Adipocyte (in vitro differentiated cells): ENCODE measurements around the gene SLC25A43.
"Not testable (repeated sequence)": the region's sequence is repeated elsewhere in the genome, so short reads cannot be mapped to it uniquely, and the experiment has no call there.

ENCODE experiments used
- DNase-seq: peaks from one replicate; pipeline ENCODE4 v3.0.0-alpha.2; 2015; ENCODE audit warnings: low read depth
- H3K27me3 ChIP-seq: replicated peaks from 2 replicates; pipeline ENCODE4 v1.7.0; 2013; ENCODE audit warnings: mild to moderate bottlenecking, low read length, moderate library complexity; ENCODE audit not compliant: control insufficient read depth, insufficient read depth
- H3K36me3 ChIP-seq: 2 replicates; pipeline ENCODE4 v1.7.0; 2013; ENCODE audit warnings: low read length, mild to moderate bottlenecking, moderate library complexity; ENCODE audit not compliant: control insufficient read depth, insufficient read depth, severe bottlenecking
- H3K4me1 ChIP-seq: 2 replicates; pipeline ENCODE4 v1.7.0; 2013; ENCODE audit warnings: mild to moderate bottlenecking, low read length, moderate library complexity; ENCODE audit not compliant: control insufficient read depth, insufficient read depth
- H3K4me3 ChIP-seq: 2 replicates; pipeline ENCODE4 v1.7.0; 2013; ENCODE audit warnings: mild to moderate bottlenecking, low read length, moderate library complexity
- H3K9ac ChIP-seq: 2 replicates; pipeline ENCODE4 v1.7.0; 2013; ENCODE audit warnings: mild to moderate bottlenecking, low read length, moderate library complexity
- H3K9me3 ChIP-seq: 2 replicates; pipeline ENCODE4 v1.7.0; 2013; ENCODE audit warnings: mild to moderate bottlenecking, low read length, moderate library complexity; ENCODE audit not compliant: control insufficient read depth

Gene SLC25A43

GRCh38 chrX:119427795-119428185, 28.7 kb downstream of the SLC25A43 start:
- Histone ChIP-seq H3K36me3 (peaks cover 8% of the 10 kb centered on the region), H3K27me3 (no peaks in the 10 kb centered on the region), H3K4me1 (peaks cover 6% of the 10 kb centered on the region), H3K9me3 (no peaks in the 10 kb centered on the region), H3K4me3 (no peak overlapping the region), H3K9ac (no peak overlapping the region)
- DNase-seq = no peak

GRCh38 chrX:119429471-119429870, 30.3 kb downstream of the SLC25A43 start:
- H3K27me3 ChIP-seq = no peaks in the 10 kb centered on the region
- H3K36me3 ChIP-seq = peaks cover 8% of the 10 kb centered on the region
- no peak overlapping the region for H3K9ac ChIP-seq
- DNase-seq = no peak
- H3K4me1 ChIP-seq = peaks cover 6% of the 10 kb centered on the region
- no peak overlapping the region for H3K4me3 ChIP-seq
- H3K9me3 ChIP-seq = no peaks in the 10 kb centered on the region

- not testable (repeated sequence) for H3K9ac ChIP-seq, H3K9me3 ChIP-seq, DNase-seq, H3K4me1 ChIP-seq, H3K27me3 ChIP-seq, H3K36me3 ChIP-seq, H3K4me3 ChIP-seq
These were observed 42.2 kb downstream of the SLC25A43 start for GRCh38 chrX:119441295-119441694.

GRCh38 chrX:119442286-119442685, 43.1 kb downstream of the SLC25A43 start:
- H3K36me3 ChIP-seq = no peaks in the 10 kb centered on the region
- H3K27me3 ChIP-seq = no peaks in the 10 kb centered on the region
- H3K4me3 ChIP-seq = no peak overlapping the region
- H3K9me3 ChIP-seq = no peaks in the 10 kb centered on the region
- no peak for DNase-seq
- H3K4me1 ChIP-seq = no peaks in the 10 kb centered on the region
- H3K9ac ChIP-seq = no peak overlapping the region

GRCh38 chrX:119453202-119453601, 54.1 kb downstream of the SLC25A43 start:
- peaks cover 4% of the 10 kb centered on the region for H3K27me3 ChIP-seq
- no peaks in the 10 kb centered on the region for H3K4me1 ChIP-seq
- peaks cover 9% of the 10 kb centered on the region for H3K36me3 ChIP-seq
- H3K4me3 ChIP-seq = no peak overlapping the region
- H3K9ac ChIP-seq = no peak overlapping the region
- no peaks in the 10 kb centered on the region for H3K9me3 ChIP-seq
- no peak for DNase-seq

GRCh38 chrX:119455264-119455663, 56.1 kb downstream of the SLC25A43 start:
- H3K4me3 ChIP-seq = no peak overlapping the region
- no peak overlapping the region for H3K9ac ChIP-seq
- no peaks in the 10 kb centered on the region for H3K4me1 ChIP-seq
- H3K27me3 ChIP-seq = peaks cover 4% of the 10 kb centered on the region
- peak; percentile 41 for DNase-seq
- no peaks in the 10 kb centered on the region for H3K9me3 ChIP-seq
- peaks cover 9% of the 10 kb centered on the region for H3K36me3 ChIP-seq

- H3K4me3 ChIP-seq = no peak overlapping the region
- H3K4me1 ChIP-seq = no peaks in the 10 kb centered on the region
- H3K36me3 ChIP-seq = no peaks in the 10 kb centered on the region
- H3K9me3 ChIP-seq = no peaks in the 10 kb centered on the region
- peaks cover 3% of the 10 kb centered on the region for H3K27me3 ChIP-seq
- no peak overlapping the region for H3K9ac ChIP-seq
- DNase-seq = no peak
These were observed 60.0 kb downstream of the SLC25A43 start for GRCh38 chrX:119459181-119459580.

- Histone ChIP-seq H3K27me3 (peaks cover 3% of the 10 kb centered on the region), H3K9ac (no peak overlapping the region), H3K36me3 (peaks cover 8% of the 10 kb centered on the region), H3K9me3 (no peaks in the 10 kb centered on the region), H3K4me1 (peaks cover 5% of the 10 kb centered on the region), H3K4me3 (no peak overlapping the region)
- no peak for DNase-seq
These were observed 66.4 kb downstream of the SLC25A43 start for GRCh38 chrX:119465555-119465954.

GRCh38 chrX:119466970-119467369, 67.8 kb downstream of the SLC25A43 start:
- DNase-seq = no peak
- Histone ChIP-seq H3K4me1 (peaks cover 5% of the 10 kb centered on the region), H3K9me3 (no peaks in the 10 kb centered on the region), H3K27me3 (peaks cover 3% of the 10 kb centered on the region), H3K9ac (no peak overlapping the region), H3K4me3 (no peak overlapping the region), H3K36me3 (peaks cover 19% of the 10 kb centered on the region)

- Histone ChIP-seq H3K4me3 (peak overlapping the region; percentile 89), H3K27me3 (peaks cover under 1% of the 10 kb centered on the region), H3K9ac (no peak overlapping the region), H3K9me3 (no peaks in the 10 kb centered on the region), H3K4me1 (peaks cover 5% of the 10 kb centered on the region), H3K36me3 (peaks cover 19% of the 10 kb centered on the region)
- DNase-seq = no peak
These were observed 68.3 kb downstream of the SLC25A43 start for GRCh38 chrX:119467433-119467832.

- H3K4me3 ChIP-seq = peak within 1 kb of the TSS; percentile 89
- no peaks in the 10 kb centered on the region for H3K9me3 ChIP-seq
- H3K4me1 ChIP-seq = peaks cover 5% of the 10 kb centered on the region
- no peaks in the 10 kb centered on the region for H3K27me3 ChIP-seq
- peak within 1 kb of the TSS; percentile 92 for H3K9ac ChIP-seq
- DNase-seq = peak; percentile 87
- peaks cover 19% of the 10 kb centered on the region for H3K36me3 ChIP-seq
These were observed 68.9 kb downstream of the SLC25A43 start, which contains the start of gene SLC25A5 for GRCh38 chrX:119467842-119468550. Gene SLC25A5, plus strand, starts transcription at chrX:119468444. Its CDS starts 72 bp downstream, at chrX:119468516.
